HEK293T (cell line): ENCODE data around the gene DNASE1L2.
A peak's percentile ranks its signal among the peaks of the same experiment; 100 is the strongest.

ENCODE experiments used
- CTCF ChIA-PET: fragments of 350-600 bp; formaldehyde crosslinking; extraction: SDS; loops from one replicate; lab custom pipeline; 2021; ENCODE audit warnings: antibody characterized with exemption, inconsistent platforms; lab: Yijun Ruan, JAX
- POLR2A ChIA-PET: fragments of 350-600 bp; formaldehyde crosslinking; extraction: SDS; loops from one replicate; lab custom pipeline; 2020; ENCODE audit warnings: antibody characterized with exemption, inconsistent platforms; lab: Yijun Ruan, JAX
- DNase-seq: peaks from one replicate; pipeline ENCODE4 v3.0.0; 2012; ENCODE audit warnings: mixed read lengths; ENCODE audit errors: extremely low spot score
- ARNT ChIP-seq: fragments of 450-650 bp; IDR thresholded peaks from 2 replicates; pipeline ENCODE4 v1.6.1; 2017; ENCODE audit warnings: mild to moderate bottlenecking
- BHLHE40 ChIP-seq: fragments of 450-650 bp; IDR thresholded peaks from 2 replicates; pipeline ENCODE4 v1.6.1; 2016; ENCODE audit warnings: mild to moderate bottlenecking, moderate library complexity, borderline replicate concordance
- CTBP1 ChIP-seq: fragments of 450-650 bp; IDR thresholded peaks from 2 replicates; pipeline ENCODE4 v1.6.1; 2016; ENCODE audit warnings: borderline replicate concordance
- ELF4 ChIP-seq: fragments of 450-650 bp; IDR thresholded peaks from 2 replicates; pipeline ENCODE4 v1.6.1; 2017; ENCODE audit warnings: antibody characterized with exemption
- FOXA1 ChIP-seq: fragments of 450-650 bp; IDR thresholded peaks from 2 replicates; pipeline ENCODE4 v1.6.1; 2016; ENCODE audit warnings: mild to moderate bottlenecking
- FOXK2 ChIP-seq: fragments of 450-650 bp; IDR thresholded peaks from 2 replicates; pipeline ENCODE4 v1.6.1; 2016; ENCODE audit warnings: mild to moderate bottlenecking
- FOXM1 ChIP-seq: fragments of 450-650 bp; IDR thresholded peaks from 2 replicates; pipeline ENCODE4 v1.6.1; 2017; ENCODE audit warnings: mild to moderate bottlenecking, borderline replicate concordance
- HDGF ChIP-seq: fragments of 450-650 bp; IDR thresholded peaks from 2 replicates; pipeline ENCODE4 v1.6.1; 2017; ENCODE audit warnings: antibody characterized with exemption, borderline replicate concordance
- L3MBTL2 ChIP-seq: fragments of 450-650 bp; conservative IDR thresholded peaks from 2 replicates; pipeline ENCODE4 v1.6.1; 2016; ENCODE audit warnings: mild to moderate bottlenecking
- LEF1 ChIP-seq: fragments of 450-650 bp; IDR thresholded peaks from 2 replicates; pipeline ENCODE4 v1.6.1; 2017; ENCODE audit warnings: mild to moderate bottlenecking, borderline replicate concordance
- NFRKB ChIP-seq: fragments of 450-650 bp; IDR thresholded peaks from 2 replicates; pipeline ENCODE4 v1.6.1; 2016; ENCODE audit warnings: mild to moderate bottlenecking, moderate library complexity
- SP1 ChIP-seq: fragments of 450-650 bp; IDR thresholded peaks from 2 replicates; pipeline ENCODE4 v1.6.1; 2017
- SUZ12 ChIP-seq: fragments of 450-650 bp; IDR thresholded peaks from 2 replicates; pipeline ENCODE4 v1.6.1; 2016; ENCODE audit warnings: mild to moderate bottlenecking
- TARDBP ChIP-seq: fragments of 450-650 bp; IDR thresholded peaks from 2 replicates; pipeline ENCODE4 v1.6.1; 2016
- ZNF384 ChIP-seq: fragments of 450-650 bp; IDR thresholded peaks from 2 replicates; pipeline ENCODE4 v1.6.1; 2016
- TF ChIP-seq, protein P1 (sequence below): fragments of 450-650 bp; IDR thresholded peaks from 2 replicates; pipeline ENCODE4 v1.6.1; 2016

DNASE1L2 gene

GRCh38 chr16:2267913-2268666 is 31.8 kb downstream of the DNASE1L2 start, which contains the start of gene RNPS1:
Gene RNPS1, minus strand, starts transcription at chr16:2268126. Its CDS starts 3,483 bp downstream, at chr16:2264643.
- peak; percentile 97 for DNase-seq
- CTCF ChIA-PET = interaction anchor here (1.1 kb wide), 1 partner anchor 11 kb away, joined by 9 read pairs; no protein-coding TSS in a partner anchor
- TF ChIP-seq L3MBTL2 (peak; percentile 84), ELF4 (peak; percentile 91), CTBP1 (no peak), FOXA1 (no peak), FOXK2 (no peak), SUZ12 (no peak)
- TF ChIP-seq, protein P1, sequence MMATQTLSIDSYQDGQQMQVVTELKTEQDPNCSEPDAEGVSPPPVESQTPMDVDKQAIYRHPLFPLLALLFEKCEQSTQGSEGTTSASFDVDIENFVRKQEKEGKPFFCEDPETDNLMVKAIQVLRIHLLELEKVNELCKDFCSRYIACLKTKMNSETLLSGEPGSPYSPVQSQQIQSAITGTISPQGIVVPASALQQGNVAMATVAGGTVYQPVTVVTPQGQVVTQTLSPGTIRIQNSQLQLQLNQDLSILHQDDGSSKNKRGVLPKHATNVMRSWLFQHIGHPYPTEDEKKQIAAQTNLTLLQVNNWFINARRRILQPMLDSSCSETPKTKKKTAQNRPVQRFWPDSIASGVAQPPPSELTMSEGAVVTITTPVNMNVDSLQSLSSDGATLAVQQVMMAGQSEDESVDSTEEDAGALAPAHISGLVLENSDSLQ = no peak
- POLR2A ChIA-PET = interaction anchor here (0.7 to 2.1 kb wide), 5 partner anchors 11 to 159 kb away, joined by 3 to 18 read pairs (median 5); partner anchors contain the start of gene ECI1

- ChIA-PET POLR2A (interaction anchor here (1.0 to 2.2 kb wide), 4 partner anchors 9 to 190 kb away, joined by 3 to 12 read pairs (median 6); partner anchors contain the start of genes ECI1 and TEDC2), CTCF (no interaction called here)
- no peak for DNase-seq
- no peak for TF ChIP-seq BHLHE40
- TF ChIP-seq HDGF = no peak
- no peak for TF ChIP-seq SUZ12
- TF ChIP-seq NFRKB = no peak
- TF ChIP-seq FOXM1 = no peak
- no peak for TF ChIP-seq FOXA1
- no peak for TF ChIP-seq L3MBTL2
- no peak for TF ChIP-seq ZNF384
- no peak for TF ChIP-seq LEF1
- no peak for TF ChIP-seq FOXK2
- TF ChIP-seq ARNT = no peak
- TF ChIP-seq ELF4 = no peak
- TF ChIP-seq, protein P1 = no peak
Measured at GRCh38 chr16:2270070-2270462, 33.8 kb downstream of the DNASE1L2 start.

GRCh38 chr16:2270588-2271470 is 34.6 kb downstream of the DNASE1L2 start:
- no peak for DNase-seq
- ChIA-PET POLR2A (interaction anchor here (1.0 to 2.2 kb wide), 4 partner anchors 8 to 189 kb away, joined by 3 to 12 read pairs (median 4); partner anchors contain the start of genes ECI1 and TEDC2), CTCF (no interaction called here)
- TF ChIP-seq ELF4 (no peak), FOXA1 (no peak), BHLHE40 (no peak), L3MBTL2 (no peak), HDGF (no peak), CTBP1 (no peak)

GRCh38 chr16:2271848-2272461 is 35.7 kb downstream of the DNASE1L2 start:
- ChIA-PET POLR2A (no interaction called here), CTCF (no interaction called here)

DNA sequence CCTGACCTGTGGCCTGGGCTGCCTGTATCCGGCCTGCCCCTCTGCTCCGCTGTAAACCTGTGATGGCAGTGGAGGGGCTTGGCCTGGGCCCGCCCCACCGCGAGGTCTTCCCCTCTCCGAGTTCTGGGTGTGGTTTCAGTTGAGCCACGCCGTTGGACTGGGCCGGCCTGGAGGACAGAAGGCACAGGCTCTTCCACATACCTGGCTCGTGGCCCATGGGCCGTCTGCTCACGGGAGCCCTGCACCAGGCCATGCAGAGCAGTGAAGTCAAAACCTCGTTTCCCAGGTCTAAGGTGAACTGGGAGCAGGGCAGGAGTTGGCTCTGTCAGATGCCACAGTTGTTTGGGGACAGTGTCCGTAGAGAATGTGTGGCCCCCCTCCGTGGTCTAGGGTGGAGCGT is 37.2 kb downstream of the DNASE1L2 start:
- CTCF ChIA-PET = no interaction called here
- TF ChIP-seq NFRKB = no peak
- TF ChIP-seq ARNT = no peak
- no peak for TF ChIP-seq LEF1
- TF ChIP-seq SP1 = no peak
- no peak for TF ChIP-seq FOXK2
- TF ChIP-seq HDGF = no peak
- no peak for TF ChIP-seq ELF4
- TF ChIP-seq FOXM1 = no peak
- TF ChIP-seq TARDBP = no peak
- TF ChIP-seq L3MBTL2 = no peak
- TF ChIP-seq CTBP1 = no peak
- no peak for TF ChIP-seq SUZ12
- no peak for TF ChIP-seq BHLHE40
- POLR2A ChIA-PET = no interaction called here
- DNase-seq = no peak

More at GRCh38 chr16:2271848-2272461, 35.7 kb downstream of the DNASE1L2 start:
- TF ChIP-seq, protein P1 = no peak
- TF ChIP-seq HDGF (no peak), CTBP1 (no peak), ELF4 (no peak), FOXM1 (no peak), NFRKB (no peak), LEF1 (no peak), SUZ12 (no peak), SP1 (no peak), ZNF384 (no peak), BHLHE40 (no peak), ARNT (no peak), FOXA1 (no peak), FOXK2 (no peak), L3MBTL2 (no peak), TARDBP (no peak)
- DNase-seq = no peak
